Motor neuron (in vitro differentiated cells): ENCODE results near the gene RNF225. TPM values are rescaled to one million over a fixed set of nuclear protein-coding genes. Genes with fewer than 3 reads are reported as not detected.
A peak's percentile ranks its signal among the peaks of the same experiment; 100 is the strongest.
"Not testable (repeated sequence)": the region's sequence is repeated elsewhere in the genome, so short reads cannot be mapped to it uniquely, and the experiment has no call there.

Experiments used
- ATAC-seq, 8 experiments: fragments of 200-7000 bp; cut with Tn5 transposase; replicated peaks in 6 of 8; 2 replicates each; pipeline ENCODE4 v1.8.0; 2021; ENCODE audit warnings: mild to moderate bottlenecking in 8 of 8, moderate library complexity in 8 of 8
- H3K27ac ChIP-seq, 2 donors: fragments of 250-450 bp; sonication (Bioruptor Pico); 2 replicates each; pipeline ENCODE4 v1.9.0; 2021; ENCODE audit warnings: antibody characterized with exemption in 2 of 2, mild to moderate bottlenecking in 2 of 2, moderate library complexity in 1 of 2
- H3K4me1 ChIP-seq, 2 donors: fragments of 250-450 bp; sonication (Bioruptor Pico); replicated peaks in 1 of 2; 2 replicates each; pipeline ENCODE4 v1.6.1; 2021; ENCODE audit warnings: antibody characterized with exemption in 2 of 2, mild to moderate bottlenecking in 2 of 2, moderate library complexity in 1 of 2
- H3K4me3 ChIP-seq, 5 donors: fragments of 250-450 bp; sonication (Bioruptor Pico); 2 replicates each; pipeline ENCODE4 v1.9.0; 2021; ENCODE audit warnings: antibody characterized with exemption in 5 of 5, mild to moderate bottlenecking in 5 of 5, moderate library complexity in 4 of 5
- WGBS, 10 experiments: fragments of 450-650 bp; shearing (Covaris generic); methylation state at CpG; one replicate each; pipeline ENCODE4 v1.0.0; 2022; 5-methylcytosine and 5-hydroxymethylcytosine counted together
- in situ Hi-C, 9 experiments: fragments of 400-800 bp; cut with MboI; loops; one replicate each; pipeline ENCODE4 v1.15.0; 2021; ENCODE audit warnings: low sequenced_read_pairs in 9 of 9, low pct_unique_long_range_greater_than_20kb in 2 of 9; ENCODE audit not compliant: unreplicated experiment in 9 of 9
- total RNA-seq, 8 experiments: library from RNA; unstranded; fragments of 300-600 nt; gene quantifications; 2 replicates each; pipeline versions ENCODE4 v1.2.3 to v1.2.4, GENCODE V29; 2022

The RNF225 gene
- total RNA-seq, 8 experiments from 2014 or later, result not detected

GRCh38 chr19:58416604-58417003 is 21.1 kb downstream of the RNF225 start:
- Histone ChIP-seq H3K4me1 (no peaks in the 10 kb centered on the region), H3K27ac (no peak overlapping the region), H3K4me3 (no peak overlapping the region)
- WGBS, 10 experiments, result 100% methylated on average over 1 to 4 of the region's 5 CpGs; no CpG with 5 or more reads in 8 of the 10 experiments
- in situ Hi-C loops, result no loop called here
- ATAC-seq, result peak in 2 of 8 experiments; percentile 67 to 76

DNA sequence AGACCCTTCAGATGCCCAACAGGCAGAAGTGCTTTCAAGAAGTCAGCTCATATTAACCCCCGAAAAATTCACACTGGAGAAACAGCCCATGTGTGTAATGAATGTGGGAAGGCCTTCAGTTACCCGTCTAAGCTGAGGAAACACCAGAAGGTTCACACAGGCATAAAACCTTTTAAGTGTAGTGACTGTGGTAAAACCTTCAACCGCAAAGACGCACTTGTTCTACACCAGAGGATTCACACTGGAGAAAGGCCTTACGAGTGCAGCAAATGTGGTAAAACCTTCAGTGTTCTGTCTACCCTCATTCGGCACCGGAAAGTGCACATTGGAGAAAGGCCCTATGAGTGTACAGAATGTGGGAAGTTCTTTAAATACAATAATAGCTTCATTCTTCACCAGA is 21.6 kb downstream of the RNF225 start:
- 80 to 100% (median 94%) methylated on average over 1 to 7 of the region's 7 CpGs; no CpG with 5 or more reads in 3 of the 10 experiments for WGBS, 10 experiments
- no peak overlapping the region for H3K27ac ChIP-seq
- H3K4me1 ChIP-seq, result no peaks in the 10 kb centered on the region
- no peak for ATAC-seq
- H3K4me3 ChIP-seq, result no peak overlapping the region
- in situ Hi-C loops, result no loop called here

GRCh38 chr19:58428617-58429016 is 33.2 kb downstream of the RNF225 start:
- in situ Hi-C loops, result no loop called here
- ATAC-seq, result no peak
- Histone ChIP-seq H3K4me3 (no peak overlapping the region), H3K4me1 (no peaks in the 10 kb centered on the region), H3K27ac (no peak overlapping the region)
- WGBS, 10 experiments, result 38 to 100% (median 83%) methylated on average over 1 of the region's 1 CpG; no CpG with 5 or more reads in 7 of the 10 experiments

DNA sequence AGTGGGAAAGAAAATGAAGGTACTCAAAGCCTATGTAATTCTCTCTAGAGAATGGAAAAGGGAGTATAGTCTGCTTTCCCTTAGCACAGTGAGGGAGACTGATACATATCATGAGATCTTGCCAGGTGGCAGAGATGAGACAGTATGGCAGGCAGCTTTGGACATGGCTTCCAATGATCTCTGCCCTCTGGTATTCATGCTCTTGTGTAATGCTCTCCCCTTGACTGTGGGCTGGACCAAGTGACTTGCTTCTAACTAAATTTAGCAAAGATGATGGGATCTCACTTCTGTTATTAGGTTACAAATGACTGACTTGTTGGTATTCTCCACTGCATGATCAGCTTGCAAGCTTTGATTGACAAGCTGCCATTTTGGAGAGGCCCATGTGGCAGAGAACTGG is 34.3 kb downstream of the RNF225 start:
- in situ Hi-C loops, result no loop called here
- Histone ChIP-seq H3K4me3 (no peak overlapping the region), H3K4me1 (no peaks in the 10 kb centered on the region), H3K27ac (no peak overlapping the region)
- ATAC-seq, result no peak

DNA sequence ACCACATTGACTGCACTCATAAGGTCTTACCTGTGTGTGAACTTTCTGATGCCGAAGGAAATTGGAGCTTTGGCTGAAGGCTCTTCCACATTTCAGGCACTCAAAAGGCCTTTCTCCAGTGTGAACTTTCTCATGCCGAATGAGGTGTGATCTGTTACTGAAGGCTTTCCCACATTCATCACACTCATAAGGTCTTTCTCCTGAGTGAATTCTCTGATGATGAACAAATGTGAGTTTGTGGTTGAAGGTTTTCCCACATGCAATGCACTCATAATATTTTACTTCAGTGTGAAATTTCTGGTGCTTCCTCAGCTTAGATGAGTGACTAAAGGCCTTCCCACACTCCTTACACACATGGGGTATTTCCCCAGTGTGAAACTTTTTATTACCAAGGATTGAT is 38.8 kb downstream of the RNF225 start:
- Histone ChIP-seq H3K27ac (no peak overlapping the region), H3K4me3 (no peak overlapping the region), H3K4me1 (peaks cover 2 to 3% of the 10 kb centered on the region in 2 donors)
- in situ Hi-C loops, result no loop called here
- 50 to 100% (median 100%) methylated on average over 1 to 2 of the region's 2 CpGs; no CpG with 5 or more reads in 3 of the 10 experiments for WGBS, 10 experiments
- ATAC-seq, result no peak

DNA sequence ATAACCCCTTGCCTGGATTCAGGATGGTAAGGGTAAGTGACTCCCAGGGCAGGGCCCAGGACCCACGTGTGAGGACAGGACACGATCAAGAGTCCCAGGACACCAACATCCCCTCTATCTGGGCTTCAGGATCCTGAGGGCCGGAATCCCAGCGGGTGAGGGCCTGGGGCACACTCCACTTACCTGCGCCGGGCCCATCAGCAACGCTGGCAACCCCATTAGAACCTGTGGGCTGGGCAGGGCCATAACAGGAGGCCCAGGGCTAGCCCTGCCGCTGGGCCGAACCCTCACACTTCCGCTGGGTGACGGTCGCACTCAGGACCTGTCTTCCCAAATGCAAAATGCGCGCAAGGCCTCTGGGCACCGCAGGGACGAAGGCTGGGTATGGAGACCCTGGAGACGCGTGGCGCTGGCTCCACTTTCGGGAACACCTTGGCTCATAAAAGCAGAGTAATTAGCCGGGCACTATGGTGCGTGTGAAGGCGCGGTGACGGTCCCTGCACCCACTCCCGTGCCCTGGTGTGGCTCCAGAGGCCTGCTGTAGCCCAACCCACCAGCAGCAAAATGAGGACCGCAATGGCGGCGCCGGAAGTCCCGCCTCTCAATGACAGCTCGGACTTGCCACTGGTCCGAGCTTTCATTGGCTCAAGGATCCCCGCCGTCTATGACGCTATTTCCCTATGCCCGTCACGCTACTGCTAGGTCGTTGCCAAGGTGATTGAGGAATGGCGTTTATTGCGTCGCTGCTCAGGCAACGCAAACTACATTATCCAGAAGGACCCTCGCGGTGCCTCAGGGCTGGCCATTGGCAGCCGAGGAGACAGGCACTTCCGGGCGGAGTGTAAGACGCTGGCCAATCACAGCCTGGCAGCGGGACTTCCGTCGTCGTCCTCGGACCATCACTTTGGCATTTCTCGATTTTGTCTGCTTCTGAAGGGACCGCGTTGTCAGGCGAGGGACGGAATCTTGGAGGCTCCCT is 44.4 kb downstream of the RNF225 start, which contains the start of gene ZNF132:
TSS of gene ZNF132 (minus strand) at position 578 of the 979 bp plus-strand sequence. CDS start at position 246, 332 bp downstream.
- H3K4me1 ChIP-seq, result peaks cover 9 to 10% of the 10 kb centered on the region in 2 donors
- peak within 1 kb of the TSS; percentile 89 to 93 for H3K27ac ChIP-seq
- in situ Hi-C loops, result no loop called here
- H3K4me3 ChIP-seq, result peak within 1 kb of the TSS; percentile 36 to 71 (median 52)
- peak; percentile 97 to 99 (median 98) for ATAC-seq
- 0 to 47% (median 19%) methylated on average over 2 to 22 of the region's 59 CpGs; no CpG with 5 or more reads in 6 of the 10 experiments for WGBS, 10 experiments

DNA sequence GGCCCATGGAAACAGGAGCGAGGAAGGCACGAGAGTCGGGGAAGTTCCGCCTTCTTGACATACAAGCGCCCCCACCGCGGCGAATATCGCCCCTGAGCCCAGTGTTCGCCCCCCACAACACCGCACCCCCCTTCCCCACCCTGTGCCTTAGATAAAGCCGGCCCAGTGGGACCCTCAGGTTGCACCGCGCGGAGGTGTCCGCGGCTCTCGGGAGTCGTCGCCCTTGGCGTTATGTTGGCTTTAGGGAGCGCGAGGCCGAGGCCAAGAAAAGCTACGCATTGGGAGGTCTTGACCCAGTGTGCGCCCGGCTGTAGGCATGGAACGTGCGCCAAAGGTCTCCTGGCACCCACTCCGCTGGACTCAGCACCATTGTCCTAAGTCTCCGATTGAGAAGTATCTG is 45.1 kb downstream of the RNF225 start:
- in situ Hi-C loops, result no loop called here
- Histone ChIP-seq H3K27ac (peak overlapping the region; percentile 89 to 93), H3K4me1 (peaks cover 9 to 10% of the 10 kb centered on the region in 2 donors), H3K4me3 (peak overlapping the region; percentile 23 to 58 (median 40))
- peak in 1 of 8 experiments; percentile 1 for ATAC-seq
- WGBS, 10 experiments, result 75 to 91% methylated on average over 4 to 5 of the region's 31 CpGs; no CpG with 5 or more reads in 8 of the 10 experiments

GRCh38 chr19:58442986-58443385 is 47.5 kb downstream of the RNF225 start:
- ATAC-seq, H3K27ac ChIP-seq, in situ Hi-C loops, H3K4me3 ChIP-seq: not testable (repeated sequence)
- H3K4me1 ChIP-seq, result peaks cover 9 to 10% of the 10 kb centered on the region in 2 donors
- 33 to 81% (median 62%) methylated on average over 1 to 7 of the region's 7 CpGs; no CpG with 5 or more reads in 2 of the 10 experiments for WGBS, 10 experiments

Other genes with a start within 250 kb of the RNF225 start
- gene ZNF329, start 244.9 kb upstream of the RNF225 start, total RNA-seq, result 10 to 100 TPM in 5 of 8 experiments, 1 to 10 TPM in 3; 4.3 to 23.2 (median 16.1) TPM
- gene ZNF274, start 212.6 kb upstream of the RNF225 start, total RNA-seq, result 10 to 100 TPM; 17.0 to 40.6 (median 28.2) TPM
- gene ZNF544, start 166.7 kb upstream of the RNF225 start, total RNA-seq, result 10 to 100 TPM; 23.7 to 63.5 (median 40.8) TPM
- 10 to 100 TPM in 5 of 8 experiments, 1 to 10 TPM in 3; 5.7 to 15.7 (median 10.6) TPM for gene ZNF8, start 116.7 kb upstream of the RNF225 start, total RNA-seq
- 10 to 100 TPM; 38.0 to 72.5 (median 53.6) TPM for gene ERVK3-1, start 90.3 kb upstream of the RNF225 start, total RNA-seq
- gene ZSCAN22, start 68.7 kb upstream of the RNF225 start, total RNA-seq, result 1 to 10 TPM; 2.0 to 4.1 (median 3.3) TPM
- gene A1BG, start 42.2 kb upstream of the RNF225 start, total RNA-seq, result 10 to 100 TPM in 6 of 8 experiments, 1 to 10 TPM in 1, not detected in 1; 4.4 to 84.0 (median 63.6) TPM
- 10 to 100 TPM in 1 of 8 experiments, 1 to 10 TPM in 5, under 1 TPM in 2; 0.61 to 10.2 (median 5.3) TPM for gene ZNF497, start 32.9 kb upstream of the RNF225 start, total RNA-seq
- 1 to 10 TPM; 1.1 to 3.2 (median 1.6) TPM for gene ZNF837, start 14.6 kb upstream of the RNF225 start, total RNA-seq
- gene RPS5, start 8.4 kb upstream of the RNF225 start, total RNA-seq, result 1,000 to 10,000 TPM; 1,054 to 2,751 (median 1,702) TPM
- 10 to 100 TPM; 15.1 to 23.3 (median 17.5) TPM for gene ZNF584, start 13.0 kb downstream of the RNF225 start, total RNA-seq
- gene ZNF132, start 44.5 kb downstream of the RNF225 start, total RNA-seq, result 10 to 100 TPM in 2 of 8 experiments, 1 to 10 TPM in 6; 5.2 to 13.2 (median 7.4) TPM
- gene ZNF324B, start 56.0 kb downstream of the RNF225 start, total RNA-seq, result 10 to 100 TPM in 5 of 8 experiments, 1 to 10 TPM in 3; 7.3 to 14.5 (median 10.5) TPM
- gene ZNF324, start 71.4 kb downstream of the RNF225 start, total RNA-seq, result 10 to 100 TPM in 7 of 8 experiments, 1 to 10 TPM in 1; 8.5 to 21.3 (median 17.2) TPM
- 10 to 100 TPM; 11.8 to 19.8 (median 14.6) TPM for gene ZNF446, start 80.7 kb downstream of the RNF225 start, total RNA-seq
- gene SLC27A5, start 116.3 kb downstream of the RNF225 start, total RNA-seq, result 10 to 100 TPM; 11.0 to 26.3 (median 20.2) TPM
- 10 to 100 TPM in 3 of 8 experiments, 1 to 10 TPM in 5; 6.5 to 15.4 (median 7.7) TPM for gene ZBTB45, start 124.2 kb downstream of the RNF225 start, total RNA-seq
- 100 to 1,000 TPM; 195 to 521 (median 274) TPM for gene TRIM28, start 148.4 kb downstream of the RNF225 start, total RNA-seq
- gene CHMP2A, start 159.4 kb downstream of the RNF225 start, total RNA-seq, result 100 to 1,000 TPM; 106 to 165 (median 138) TPM
- 10 to 100 TPM; 49.3 to 82.7 (median 70.9) TPM for gene UBE2M, start 163.0 kb downstream of the RNF225 start, total RNA-seq
- gene MZF1, start 177.7 kb downstream of the RNF225 start, total RNA-seq, result 10 to 100 TPM; 14.6 to 49.3 (median 17.0) TPM